Stimulated activated CD8-positive, alpha-beta memory T cell treated with anti-CD3 and anti-CD28 coated beads, Interleukin-12 subunit alpha, Interleukin-12 subunit beta, amount 100 ng/mL, for 24 hours (primary cell): ENCODE data around the gene DOK1.

Experiments used
- DNase-seq: peaks from one replicate; pipeline ENCODE4 v3.0.0-alpha.2; 2020; ENCODE audit errors: extremely low read depth

DOK1 gene

GRCh38 chr2:74602586-74603281 is 48.2 kb downstream of the DOK1 start:
- DNase-seq, result no peak

- DNase-seq, result no peak
Observed at GRCh38 chr2:74603282-74604000, 48.9 kb downstream of the DOK1 start.

- DNase-seq, result no peak
Observed at GRCh38 chr2:74606927-74607326, 52.4 kb downstream of the DOK1 start.
